Measurements from ENCODE around the gene ASB8.

ASB8 gene

DNA sequence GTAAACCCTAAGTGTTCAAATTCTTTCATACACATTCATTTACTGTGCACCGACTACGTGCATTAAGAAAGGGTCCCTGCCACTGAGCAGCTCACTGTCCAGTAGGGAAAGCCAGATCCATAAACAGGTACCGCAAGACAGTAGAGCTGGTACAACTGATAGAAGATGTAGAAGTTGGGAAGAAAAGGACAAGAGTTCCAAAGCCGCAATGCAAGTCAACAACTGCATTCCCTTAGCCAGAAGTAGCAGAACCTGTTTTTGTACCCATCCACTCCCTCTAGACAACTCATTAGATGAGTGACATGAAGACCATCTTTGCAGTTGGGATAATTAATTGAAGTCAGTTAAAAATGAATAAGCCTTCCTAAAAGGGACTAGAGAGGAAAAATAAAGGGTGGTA lies 52.8 kb downstream of the ASB8 start:
- no peak for FAIRE-seq
